ENCODE measurements around the gene FANCC.

- no peak for TF ChIP-seq KAT2B (IDR thresholded peaks at IDR 0.05; ENCODE audit: borderline replicate concordance, low read depth, low read length)
- TF ChIP-seq ZNF713 (CRISPR knock-in tag; IDR thresholded peaks at IDR 0.05): no peak
- no peak for TF ChIP-seq CERS6 (CRISPR knock-in tag; IDR thresholded peaks at IDR 0.05)
- no peak for TF ChIP-seq ZNF639 (CRISPR knock-in tag; conservative IDR thresholded peaks at IDR 0.05)
- TF ChIP-seq POLR2AphosphoS5 (IDR thresholded peaks at IDR 0.05; ENCODE audit: low read depth, low read length): no peak
- no peak for TF ChIP-seq CTCF (CRISPR knock-in tag; IDR thresholded peaks at IDR 0.05)
- TF ChIP-seq JUN (CRISPR knock-in tag; IDR thresholded peaks at IDR 0.05): no peak
- no peak for TF ChIP-seq SRY (CRISPR knock-in tag; IDR thresholded peaks at IDR 0.05)
- no peak for TF ChIP-seq NFYB (CRISPR knock-in tag; IDR thresholded peaks at IDR 0.05)
- TF ChIP-seq ZNF513 (CRISPR knock-in tag; conservative IDR thresholded peaks at IDR 0.05): no peak
Measured at GRCh38 chr9:95104980-95105379, 212.5 kb downstream of the FANCC start.
